Mucosa of stomach (tissue), 1 donor: ENCODE data around the gene MGAT1.
A peak's percentile ranks its signal among the peaks of the same experiment; 100 is the strongest.
"Not testable (repeated sequence)": the region's sequence is repeated elsewhere in the genome, so short reads cannot be mapped to it uniquely, and the experiment has no call there.

Experiments used
- H3K27me3 ChIP-seq: one replicate; pipeline ENCODE4 v1.7.0; 2013; ENCODE audit warnings: mild to moderate bottlenecking, low read length; ENCODE audit not compliant: control insufficient read depth, insufficient read depth
- H3K36me3 ChIP-seq: one replicate; pipeline ENCODE4 v1.7.0; 2013; ENCODE audit warnings: low read length; ENCODE audit not compliant: control insufficient read depth, insufficient read depth
- H3K4me1 ChIP-seq: one replicate; pipeline ENCODE4 v1.7.0; 2013; ENCODE audit warnings: mild to moderate bottlenecking, low read length; ENCODE audit not compliant: control insufficient read depth, insufficient read depth
- H3K4me3 ChIP-seq: one replicate; pipeline ENCODE4 v1.7.0; 2013; ENCODE audit warnings: low read length
- H3K9ac ChIP-seq: one replicate; pipeline ENCODE4 v1.7.0; 2013; ENCODE audit warnings: mild to moderate bottlenecking, low read length, moderate library complexity
- H3K9me3 ChIP-seq: one replicate; pipeline ENCODE4 v1.7.0; 2013; ENCODE audit warnings: mild to moderate bottlenecking, low read length, moderate library complexity; ENCODE audit not compliant: control insufficient read depth
- donor health status: Pancreatic carcinoma.

The MGAT1 gene

GRCh38 chr5:180797256-180798192 is 5.1 kb downstream of the MGAT1 start:
- H3K36me3 ChIP-seq, result no peaks in the 10 kb centered on the region
- H3K4me3 ChIP-seq, result no peak overlapping the region
- H3K27me3 ChIP-seq, result no peaks in the 10 kb centered on the region
- H3K4me1 ChIP-seq, result peaks cover 44% of the 10 kb centered on the region
- H3K9ac ChIP-seq, result no peak overlapping the region
- no peaks in the 10 kb centered on the region for H3K9me3 ChIP-seq

GRCh38 chr5:180795771-180796313 is 6.8 kb downstream of the MGAT1 start:
- Histone ChIP-seq H3K36me3 (no peaks in the 10 kb centered on the region), H3K9ac (no peak overlapping the region), H3K9me3 (no peaks in the 10 kb centered on the region), H3K4me1 (peaks cover 33% of the 10 kb centered on the region), H3K27me3 (no peaks in the 10 kb centered on the region), H3K4me3 (no peak overlapping the region)

- Histone ChIP-seq H3K4me1 (peaks cover 6% of the 10 kb centered on the region), H3K27me3 (no peaks in the 10 kb centered on the region), H3K36me3 (no peaks in the 10 kb centered on the region), H3K9ac (no peak overlapping the region), H3K4me3 (no peak overlapping the region), H3K9me3 (no peaks in the 10 kb centered on the region)
Observed at GRCh38 chr5:180792965-180793287, 9.7 kb downstream of the MGAT1 start.

GRCh38 chr5:180792287-180792964 is 10.2 kb downstream of the MGAT1 start:
- H3K9me3 ChIP-seq, result no peaks in the 10 kb centered on the region
- H3K4me1 ChIP-seq, result peaks cover under 1% of the 10 kb centered on the region
- H3K27me3 ChIP-seq, result no peaks in the 10 kb centered on the region
- no peak overlapping the region for H3K9ac ChIP-seq
- H3K4me3 ChIP-seq, result no peak overlapping the region
- no peaks in the 10 kb centered on the region for H3K36me3 ChIP-seq

- no peak overlapping the region for H3K4me3 ChIP-seq
- H3K36me3 ChIP-seq, result no peaks in the 10 kb centered on the region
- H3K27me3 ChIP-seq, result no peaks in the 10 kb centered on the region
- peaks cover 5% of the 10 kb centered on the region for H3K4me1 ChIP-seq
- no peaks in the 10 kb centered on the region for H3K9me3 ChIP-seq
- no peak overlapping the region for H3K9ac ChIP-seq
Observed at GRCh38 chr5:180791611-180792213, 10.9 kb downstream of the MGAT1 start.

DNA sequence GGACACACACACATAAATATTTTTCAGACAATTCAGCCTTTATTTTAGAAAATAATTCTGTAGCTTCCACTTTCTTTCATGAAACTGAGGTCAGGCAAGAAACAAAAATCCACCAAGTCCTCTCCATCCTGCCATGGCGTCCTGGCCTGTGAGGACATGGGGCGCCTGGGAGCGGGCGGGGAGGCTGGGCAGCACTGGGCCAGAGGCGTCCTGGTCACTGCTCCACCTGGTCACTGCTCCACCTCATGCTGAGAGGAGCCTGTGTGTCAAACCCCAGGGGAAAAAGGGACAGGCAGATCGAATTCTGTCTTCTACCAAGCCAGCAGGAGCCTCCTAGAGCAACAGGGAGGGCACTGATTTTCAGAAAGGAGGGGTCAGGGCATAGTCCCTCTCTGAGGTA is 12.1 kb downstream of the MGAT1 start:
- H3K9ac ChIP-seq, result no peak overlapping the region
- no peaks in the 10 kb centered on the region for H3K9me3 ChIP-seq
- H3K4me3 ChIP-seq, result no peak overlapping the region
- H3K36me3 ChIP-seq, result no peaks in the 10 kb centered on the region
- H3K4me1 ChIP-seq, result peaks cover 15% of the 10 kb centered on the region
- no peaks in the 10 kb centered on the region for H3K27me3 ChIP-seq

DNA sequence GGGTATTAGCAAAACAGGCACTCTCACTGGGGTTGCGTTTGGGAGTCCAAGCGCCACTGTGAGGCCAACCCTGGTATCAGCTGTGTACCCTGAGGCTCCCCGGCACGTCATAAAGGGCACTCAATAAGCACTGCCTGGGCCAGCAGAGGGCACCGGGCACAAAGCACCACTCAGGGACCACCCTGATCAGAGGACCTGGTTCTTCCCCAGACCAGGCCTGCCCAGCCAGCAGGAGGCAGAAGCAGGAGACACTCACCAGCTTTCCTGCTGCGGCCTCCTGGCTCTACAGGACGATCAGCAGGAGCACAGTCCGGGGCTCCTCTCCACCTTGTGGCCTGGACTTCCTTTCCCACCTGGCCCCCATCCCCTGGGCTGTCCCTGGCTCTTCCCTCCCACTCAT is 12.6 kb downstream of the MGAT1 start:
- Histone ChIP-seq H3K9me3 (no peaks in the 10 kb centered on the region), H3K4me1 (peaks cover 20% of the 10 kb centered on the region), H3K36me3 (no peaks in the 10 kb centered on the region), H3K4me3 (no peak overlapping the region), H3K9ac (no peak overlapping the region), H3K27me3 (no peaks in the 10 kb centered on the region)

DNA sequence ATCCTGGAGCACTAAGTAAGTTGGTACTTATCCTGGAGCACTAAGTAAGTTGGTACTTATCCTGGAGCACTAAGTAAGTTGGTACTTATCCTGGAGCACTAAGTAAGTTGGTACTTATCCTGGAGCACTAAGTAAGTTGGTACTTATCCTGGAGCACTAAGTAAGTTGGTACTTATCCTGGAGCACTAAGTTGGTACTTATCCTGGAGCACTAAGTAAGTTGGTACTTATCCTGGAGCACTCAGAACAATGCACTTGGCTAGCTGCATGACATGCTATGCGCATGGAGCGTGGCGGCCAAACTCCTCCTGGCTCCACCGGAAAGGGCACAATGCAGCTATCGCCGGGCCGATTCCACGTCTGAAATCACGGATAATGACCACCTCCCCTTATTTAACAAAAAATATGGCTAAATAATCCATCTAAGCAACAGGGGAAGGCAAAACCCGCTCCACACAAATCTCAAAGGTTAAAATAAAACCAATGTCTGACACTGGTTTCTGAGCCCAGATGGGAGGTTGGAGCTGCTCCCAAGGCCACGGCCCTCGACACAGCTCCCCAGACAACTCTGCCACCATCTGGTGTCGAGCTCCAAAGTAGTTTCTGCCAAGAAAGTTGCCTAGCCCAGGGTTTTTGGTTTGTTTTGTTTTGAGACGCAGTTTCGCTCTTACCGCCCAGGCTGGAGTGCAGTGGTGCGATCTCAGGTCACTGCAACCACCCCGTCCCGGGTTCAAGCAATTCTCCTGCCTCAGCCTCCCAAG is 13.8 kb downstream of the MGAT1 start:
- not testable (repeated sequence) for H3K36me3 ChIP-seq, H3K27me3 ChIP-seq, H3K9ac ChIP-seq, H3K9me3 ChIP-seq, H3K4me3 ChIP-seq
- peaks cover 20% of the 10 kb centered on the region for H3K4me1 ChIP-seq

- H3K9me3 ChIP-seq, result no peaks in the 10 kb centered on the region
- no peaks in the 10 kb centered on the region for H3K27me3 ChIP-seq
- H3K4me1 ChIP-seq, result peaks cover 20% of the 10 kb centered on the region
- H3K36me3 ChIP-seq, result no peaks in the 10 kb centered on the region
- no peak overlapping the region for H3K4me3 ChIP-seq
- no peak overlapping the region for H3K9ac ChIP-seq
Observed at GRCh38 chr5:180787711-180788431, 14.7 kb downstream of the MGAT1 start.

GRCh38 chr5:180786531-180787398 is 15.8 kb downstream of the MGAT1 start:
- Histone ChIP-seq H3K36me3 (no peaks in the 10 kb centered on the region), H3K4me1 (peaks cover 20% of the 10 kb centered on the region), H3K9ac (peak overlapping the region; percentile 42), H3K27me3 (no peaks in the 10 kb centered on the region), H3K9me3 (no peaks in the 10 kb centered on the region), H3K4me3 (no peak overlapping the region)
